ENCODE measurements around the gene IL22RA2.
A peak's percentile ranks its signal among the peaks of the same experiment; 100 is the strongest.

Gene IL22RA2

GRCh38 chr6:137171053-137171374, 2.4 kb downstream of the IL22RA2 start:
- DNase-seq (ENCODE audit: low read depth), result no peak
- no peak overlapping the region for H3K4me3 ChIP-seq (ENCODE audit: low read depth, low read length)

- no peak overlapping the region for H3K4me3 ChIP-seq (ENCODE audit: low read depth, low read length)
- no peak for DNase-seq (ENCODE audit: low read depth)
These were observed 3.0 kb downstream of the IL22RA2 start for GRCh38 chr6:137170266-137171052.

- no peak overlapping the region for H3K4me3 ChIP-seq (ENCODE audit: low read depth, low read length)
- no peak for DNase-seq (ENCODE audit: low read depth)
These were observed 5.6 kb downstream of the IL22RA2 start for GRCh38 chr6:137167702-137168377.

- H3K4me3 ChIP-seq (ENCODE audit: low read depth, low read length), result no peak overlapping the region
- DNase-seq (ENCODE audit: low read depth), result no peak
These were observed 7.0 kb downstream of the IL22RA2 start for GRCh38 chr6:137166247-137167098.

GRCh38 chr6:137165375-137166246, 7.8 kb downstream of the IL22RA2 start:
- DNase-seq (ENCODE audit: low read depth), result no peak
- H3K4me3 ChIP-seq (ENCODE audit: low read depth, low read length), result no peak overlapping the region

- H3K4me3 ChIP-seq (ENCODE audit: low read depth, low read length), result no peak overlapping the region
- no peak for DNase-seq (ENCODE audit: low read depth)
These were observed 9.6 kb downstream of the IL22RA2 start for GRCh38 chr6:137163732-137164318.

- H3K4me3 ChIP-seq (ENCODE audit: low read depth, low read length), result no peak overlapping the region
- no peak for DNase-seq (ENCODE audit: low read depth)
These were observed 10.6 kb downstream of the IL22RA2 start for GRCh38 chr6:137162692-137163306.

GRCh38 chr6:137161949-137162348, 11.5 kb downstream of the IL22RA2 start:
- no peak for DNase-seq (ENCODE audit: low read depth)

GRCh38 chr6:137160763-137161162, 12.7 kb downstream of the IL22RA2 start:
- no peak for DNase-seq (ENCODE audit: low read depth)
- H3K4me3 ChIP-seq (ENCODE audit: low read depth, low read length), result no peak overlapping the region

More at GRCh38 chr6:137161949-137162348, 11.5 kb downstream of the IL22RA2 start:
- H3K4me3 ChIP-seq (ENCODE audit: low read depth, low read length), result no peak overlapping the region

- DNase-seq (ENCODE audit: low read depth), result no peak
These were observed 13.5 kb downstream of the IL22RA2 start for GRCh38 chr6:137159912-137160311.

GRCh38 chr6:137157601-137158000, 15.8 kb downstream of the IL22RA2 start:
- no peak for DNase-seq (ENCODE audit: low read depth)

More at GRCh38 chr6:137159912-137160311, 13.5 kb downstream of the IL22RA2 start:
- no peak overlapping the region for H3K4me3 ChIP-seq (ENCODE audit: low read depth, low read length)

GRCh38 chr6:137156650-137157049, 16.8 kb downstream of the IL22RA2 start:
- no peak for DNase-seq (ENCODE audit: low read depth)
- H3K4me3 ChIP-seq (ENCODE audit: low read depth, low read length), result no peak overlapping the region

More at GRCh38 chr6:137157601-137158000, 15.8 kb downstream of the IL22RA2 start:
- no peak overlapping the region for H3K4me3 ChIP-seq (ENCODE audit: low read depth, low read length)

- no peak overlapping the region for H3K4me3 ChIP-seq (ENCODE audit: low read depth, low read length)
- DNase-seq (ENCODE audit: low read depth), result peak; percentile 33
These were observed 17.6 kb downstream of the IL22RA2 start for GRCh38 chr6:137155830-137156229.

GRCh38 chr6:137150072-137150471, 23.4 kb downstream of the IL22RA2 start:
- no peak for DNase-seq (ENCODE audit: low read depth)
- no peak overlapping the region for H3K4me3 ChIP-seq (ENCODE audit: low read depth, low read length)

GRCh38 chr6:137149035-137149393, 24.4 kb downstream of the IL22RA2 start:
- no peak for DNase-seq (ENCODE audit: low read depth)
- H3K4me3 ChIP-seq (ENCODE audit: low read depth, low read length), result no peak overlapping the region

GRCh38 chr6:137148306-137149034, 25.0 kb downstream of the IL22RA2 start:
- peak; percentile 51 for DNase-seq (ENCODE audit: low read depth)
- no peak overlapping the region for H3K4me3 ChIP-seq (ENCODE audit: low read depth, low read length)

GRCh38 chr6:137147195-137147594, 26.2 kb downstream of the IL22RA2 start:
- DNase-seq (ENCODE audit: low read depth), result no peak
- H3K4me3 ChIP-seq (ENCODE audit: low read depth, low read length), result no peak overlapping the region

- no peak for DNase-seq (ENCODE audit: low read depth)
- no peak overlapping the region for H3K4me3 ChIP-seq (ENCODE audit: low read depth, low read length)
These were observed 27.2 kb downstream of the IL22RA2 start for GRCh38 chr6:137146206-137146605.
